ENCODE results near the gene IVD.
A peak's percentile ranks its signal among the peaks of the same experiment; 100 is the strongest.

Gene IVD

DNA sequence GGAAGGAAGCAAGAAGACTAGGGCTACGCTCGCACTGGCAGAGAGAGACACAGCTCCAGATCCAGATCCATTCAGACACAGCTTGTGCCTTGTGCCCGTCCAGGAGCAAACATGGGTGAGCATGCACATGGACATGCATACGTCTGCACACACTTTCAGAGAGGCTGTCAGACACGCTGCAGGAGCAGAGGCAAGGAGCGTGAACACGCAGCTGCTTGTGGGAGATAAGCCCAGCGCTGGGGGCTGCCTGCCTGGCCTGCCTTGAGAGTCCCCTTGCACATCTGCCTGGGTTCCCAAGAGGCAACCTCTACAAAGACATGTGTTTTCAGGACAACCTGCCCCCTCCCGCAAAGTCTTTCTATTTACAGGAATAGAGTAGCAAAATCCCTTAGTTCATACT is 21.6 kb downstream of the IVD start:
- peaks cover 0 to 10% (median 7%) of the 10 kb centered on the region in 5 donors for H3K4me1 ChIP-seq (ENCODE audit: control insufficient read depth in 5 of 5, insufficient read depth in 5 of 5, low read length in 5 of 5)
- no peak overlapping the region for H3K4me3 ChIP-seq (ENCODE audit: low read depth in 1 of 5, low read length in 5 of 5)
- H3K9ac ChIP-seq (ENCODE audit: low read length in 5 of 5), result no peak overlapping the region
- H3K27me3 ChIP-seq (ENCODE audit: control insufficient read depth in 5 of 5, insufficient read depth in 4 of 5, low read length in 5 of 5), result peaks cover 0 to 3% (median 0%) of the 10 kb centered on the region in 5 donors
- peaks cover 0 to 3% (median 0%) of the 10 kb centered on the region in 5 donors for H3K36me3 ChIP-seq (ENCODE audit: control insufficient read depth in 5 of 5, insufficient read depth in 5 of 5, low read length in 5 of 5)
- H3K27ac ChIP-seq (ENCODE audit: low read depth, low read length), result no peak overlapping the region
- no peaks in the 10 kb centered on the region for H3K9me3 ChIP-seq (ENCODE audit: control insufficient read depth in 5 of 5, low read length in 5 of 5)

DNA sequence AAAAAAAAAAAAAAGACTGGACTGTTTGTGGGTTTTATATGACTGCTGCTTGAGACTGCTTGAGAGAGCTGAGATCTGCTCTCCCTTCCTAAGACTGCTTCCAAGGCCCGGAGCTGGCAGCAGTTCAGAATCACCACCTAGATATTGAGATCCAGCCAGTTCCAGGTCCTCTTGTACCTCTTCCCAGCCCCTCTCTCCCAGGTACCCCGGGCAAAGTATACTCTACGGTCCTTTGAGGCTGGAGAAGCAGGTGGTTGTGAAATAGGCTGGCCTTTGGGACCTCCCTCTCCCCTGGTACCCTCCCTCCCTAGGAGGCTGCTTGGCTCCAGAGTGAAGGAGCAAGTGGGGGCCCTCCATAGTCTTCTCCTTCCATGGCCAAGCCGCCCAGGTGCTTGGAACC is 22.6 kb downstream of the IVD start:
- Histone ChIP-seq H3K4me3 (ENCODE audit: low read depth in 1 of 5, low read length in 5 of 5) (no peak overlapping the region), H3K27ac (ENCODE audit: low read depth, low read length) (no peak overlapping the region), H3K9me3 (ENCODE audit: control insufficient read depth in 5 of 5, low read length in 5 of 5) (no peaks in the 10 kb centered on the region), H3K9ac (ENCODE audit: low read length in 5 of 5) (no peak overlapping the region), H3K27me3 (ENCODE audit: control insufficient read depth in 5 of 5, insufficient read depth in 4 of 5, low read length in 5 of 5) (peaks cover 0 to 3% (median 0%) of the 10 kb centered on the region in 5 donors), H3K36me3 (ENCODE audit: control insufficient read depth in 5 of 5, insufficient read depth in 5 of 5, low read length in 5 of 5) (peaks cover 0 to 3% (median 0%) of the 10 kb centered on the region in 5 donors), H3K4me1 (ENCODE audit: control insufficient read depth in 5 of 5, insufficient read depth in 5 of 5, low read length in 5 of 5) (peaks cover 0 to 10% (median 7%) of the 10 kb centered on the region in 5 donors)

DNA sequence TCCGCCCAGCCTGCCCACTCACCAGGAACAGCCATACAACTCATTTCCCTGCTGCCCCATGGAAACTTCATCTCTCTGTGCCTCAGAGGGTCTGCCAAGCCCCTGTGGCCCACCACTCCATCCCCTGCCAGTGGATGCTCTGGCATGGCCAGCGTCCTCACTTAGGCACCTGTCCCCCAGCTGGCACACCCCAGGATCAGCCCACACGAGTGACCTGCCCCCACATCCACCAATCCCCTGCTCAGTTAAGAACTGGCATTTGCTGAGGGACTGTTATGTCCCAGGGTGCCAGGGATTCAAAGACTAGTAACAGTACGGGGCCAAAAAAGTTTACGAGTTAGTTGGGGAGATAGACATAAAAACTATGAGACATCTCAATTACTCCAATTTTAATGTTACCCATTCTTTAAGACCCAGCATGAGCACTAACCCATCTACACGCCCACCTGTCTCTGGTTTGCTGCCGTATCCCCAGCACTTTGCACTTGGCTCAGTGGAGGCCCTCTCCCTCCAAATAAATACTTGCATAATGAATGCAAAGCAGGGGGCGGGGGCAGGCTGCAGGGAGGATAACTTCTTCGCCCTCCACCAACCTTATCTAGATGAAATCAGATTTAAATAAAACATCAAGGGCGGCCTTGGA is 23.6 kb downstream of the IVD start:
- Histone ChIP-seq H3K27ac (ENCODE audit: low read depth, low read length) (no peak overlapping the region), H3K27me3 (ENCODE audit: control insufficient read depth in 5 of 5, insufficient read depth in 4 of 5, low read length in 5 of 5) (peaks cover 0 to 3% (median 0%) of the 10 kb centered on the region in 5 donors), H3K36me3 (ENCODE audit: control insufficient read depth in 5 of 5, insufficient read depth in 5 of 5, low read length in 5 of 5) (peaks cover 0 to 3% (median 0%) of the 10 kb centered on the region in 5 donors), H3K4me3 (ENCODE audit: low read depth in 1 of 5, low read length in 5 of 5) (no peak overlapping the region), H3K9ac (ENCODE audit: low read length in 5 of 5) (no peak overlapping the region), H3K9me3 (ENCODE audit: control insufficient read depth in 5 of 5, low read length in 5 of 5) (no peaks in the 10 kb centered on the region), H3K4me1 (ENCODE audit: control insufficient read depth in 5 of 5, insufficient read depth in 5 of 5, low read length in 5 of 5) (peaks cover 0 to 10% (median 7%) of the 10 kb centered on the region in 5 donors)

DNA sequence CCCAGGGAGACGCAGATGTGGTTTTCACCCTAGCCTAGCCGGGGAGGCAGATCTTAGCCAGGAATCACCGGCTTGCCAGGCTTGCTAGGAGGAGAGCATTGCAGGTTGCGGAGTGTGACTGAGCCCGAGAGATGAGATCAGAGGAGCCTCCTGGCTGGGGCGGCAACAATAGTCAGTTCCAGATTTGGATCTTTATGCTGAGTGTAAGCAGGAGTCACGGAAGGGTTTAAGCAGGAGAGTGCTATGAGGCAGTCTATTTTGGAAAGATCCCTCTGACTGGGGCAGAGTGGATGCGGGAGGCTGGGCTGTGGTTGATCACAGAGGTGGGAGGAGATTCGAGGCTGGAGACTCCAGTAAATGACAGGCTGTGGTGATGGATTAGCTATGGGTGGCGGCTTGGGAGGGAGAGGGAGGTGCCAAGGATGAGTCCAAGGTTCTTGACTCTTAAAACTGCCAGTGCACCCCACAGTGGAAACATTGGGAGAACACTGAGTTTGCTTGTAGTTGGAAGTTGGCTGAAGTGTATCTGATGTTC is 24.7 kb downstream of the IVD start:
- no peaks in the 10 kb centered on the region for H3K9me3 ChIP-seq (ENCODE audit: control insufficient read depth in 5 of 5, low read length in 5 of 5)
- H3K36me3 ChIP-seq (ENCODE audit: control insufficient read depth in 5 of 5, insufficient read depth in 5 of 5, low read length in 5 of 5), result peaks cover 0 to 3% (median 0%) of the 10 kb centered on the region in 5 donors
- H3K9ac ChIP-seq (ENCODE audit: low read length in 5 of 5), result no peak overlapping the region
- H3K4me3 ChIP-seq (ENCODE audit: low read depth in 1 of 5, low read length in 5 of 5), result peak overlapping the region in 1 of 5 donors; percentile 9
- H3K27ac ChIP-seq (ENCODE audit: low read depth, low read length), result no peak overlapping the region
- H3K4me1 ChIP-seq (ENCODE audit: control insufficient read depth in 5 of 5, insufficient read depth in 5 of 5, low read length in 5 of 5), result peaks cover 0 to 10% (median 7%) of the 10 kb centered on the region in 5 donors
- H3K27me3 ChIP-seq (ENCODE audit: control insufficient read depth in 5 of 5, insufficient read depth in 4 of 5, low read length in 5 of 5), result peaks cover 0 to 5% (median 3%) of the 10 kb centered on the region in 5 donors

DNA sequence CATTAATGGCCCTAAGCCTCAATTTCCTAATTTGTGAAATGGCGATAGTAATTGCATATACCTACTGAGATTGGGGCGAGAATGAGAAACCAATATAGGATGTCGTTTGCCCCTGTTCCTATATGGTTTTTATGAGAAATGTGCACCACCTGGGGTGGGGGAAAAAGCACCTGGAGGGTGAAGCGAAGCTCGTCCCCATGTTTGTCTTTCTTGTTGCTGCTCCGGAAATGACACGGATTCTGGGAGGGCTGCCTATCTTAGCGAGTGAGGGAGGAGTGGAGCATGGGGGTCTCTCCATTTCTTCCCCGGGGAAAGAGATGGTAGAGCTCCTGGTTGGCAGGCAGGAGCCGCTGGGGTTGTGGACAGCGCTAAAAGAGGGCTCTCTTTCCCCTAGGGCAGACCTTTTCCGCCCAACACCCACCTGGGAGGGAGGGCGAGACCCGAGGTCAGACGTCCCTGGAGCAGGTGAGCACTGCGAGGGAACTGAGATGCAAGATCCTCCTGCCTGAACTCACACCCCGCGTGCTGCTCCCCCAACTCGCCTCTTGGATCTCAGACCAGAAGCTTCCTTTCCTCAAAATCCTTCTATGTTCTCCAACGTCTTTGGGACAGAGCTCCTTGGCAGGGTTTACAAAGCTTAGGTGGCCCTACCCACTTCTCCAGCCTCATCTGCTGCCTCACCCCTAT is 29.6 kb downstream of the IVD start:
- Histone ChIP-seq H3K4me3 (ENCODE audit: low read depth in 1 of 5, low read length in 5 of 5) (no peak overlapping the region), H3K27ac (ENCODE audit: low read depth, low read length) (no peak overlapping the region)

DNA sequence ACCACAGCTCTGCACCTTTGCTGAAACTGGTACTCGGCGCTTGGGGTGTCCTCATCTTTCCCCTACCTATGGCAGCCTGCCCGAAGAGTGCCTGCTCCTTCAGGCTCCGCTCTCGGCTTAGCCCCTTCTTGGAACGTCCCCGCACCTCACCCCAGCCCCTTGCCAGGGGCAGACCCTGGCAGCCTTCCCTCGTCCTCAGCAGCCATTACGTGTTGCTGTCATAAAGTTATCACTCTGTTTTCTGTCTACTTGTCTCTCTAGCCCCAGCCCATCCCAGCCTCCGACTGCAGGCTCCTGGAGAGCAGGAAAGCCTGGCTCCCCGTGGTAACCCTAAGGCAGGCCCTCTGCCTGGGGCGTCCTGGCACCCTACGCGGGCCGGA is 30.1 kb downstream of the IVD start:
- peaks cover 30 to 43% (median 35%) of the 10 kb centered on the region in 5 donors for H3K27me3 ChIP-seq (ENCODE audit: control insufficient read depth in 5 of 5, insufficient read depth in 4 of 5, low read length in 5 of 5)
- H3K9me3 ChIP-seq (ENCODE audit: control insufficient read depth in 5 of 5, low read length in 5 of 5), result no peaks in the 10 kb centered on the region
- peak overlapping the region in 1 of 5 donors; percentile 14 for H3K9ac ChIP-seq (ENCODE audit: low read length in 5 of 5)
- peak overlapping the region in 3 of 5 donors; percentile 22 to 45 (median 43) for H3K4me3 ChIP-seq (ENCODE audit: low read depth in 1 of 5, low read length in 5 of 5)
- peaks cover 3 to 31% (median 28%) of the 10 kb centered on the region in 5 donors for H3K4me1 ChIP-seq (ENCODE audit: control insufficient read depth in 5 of 5, insufficient read depth in 5 of 5, low read length in 5 of 5)
- no peak overlapping the region for H3K27ac ChIP-seq (ENCODE audit: low read depth, low read length)
- H3K36me3 ChIP-seq (ENCODE audit: control insufficient read depth in 5 of 5, insufficient read depth in 5 of 5, low read length in 5 of 5), result no peaks in the 10 kb centered on the region

More for the DNA sequence above, 29.6 kb downstream of the IVD start:
- H3K9me3 ChIP-seq (ENCODE audit: control insufficient read depth in 5 of 5, low read length in 5 of 5), result no peaks in the 10 kb centered on the region
- peaks cover 3 to 34% (median 29%) of the 10 kb centered on the region in 5 donors for H3K4me1 ChIP-seq (ENCODE audit: control insufficient read depth in 5 of 5, insufficient read depth in 5 of 5, low read length in 5 of 5)
- no peak overlapping the region for H3K9ac ChIP-seq (ENCODE audit: low read length in 5 of 5)
- no peaks in the 10 kb centered on the region for H3K36me3 ChIP-seq (ENCODE audit: control insufficient read depth in 5 of 5, insufficient read depth in 5 of 5, low read length in 5 of 5)
- H3K27me3 ChIP-seq (ENCODE audit: control insufficient read depth in 5 of 5, insufficient read depth in 4 of 5, low read length in 5 of 5), result peaks cover 30 to 43% (median 35%) of the 10 kb centered on the region in 5 donors

DNA sequence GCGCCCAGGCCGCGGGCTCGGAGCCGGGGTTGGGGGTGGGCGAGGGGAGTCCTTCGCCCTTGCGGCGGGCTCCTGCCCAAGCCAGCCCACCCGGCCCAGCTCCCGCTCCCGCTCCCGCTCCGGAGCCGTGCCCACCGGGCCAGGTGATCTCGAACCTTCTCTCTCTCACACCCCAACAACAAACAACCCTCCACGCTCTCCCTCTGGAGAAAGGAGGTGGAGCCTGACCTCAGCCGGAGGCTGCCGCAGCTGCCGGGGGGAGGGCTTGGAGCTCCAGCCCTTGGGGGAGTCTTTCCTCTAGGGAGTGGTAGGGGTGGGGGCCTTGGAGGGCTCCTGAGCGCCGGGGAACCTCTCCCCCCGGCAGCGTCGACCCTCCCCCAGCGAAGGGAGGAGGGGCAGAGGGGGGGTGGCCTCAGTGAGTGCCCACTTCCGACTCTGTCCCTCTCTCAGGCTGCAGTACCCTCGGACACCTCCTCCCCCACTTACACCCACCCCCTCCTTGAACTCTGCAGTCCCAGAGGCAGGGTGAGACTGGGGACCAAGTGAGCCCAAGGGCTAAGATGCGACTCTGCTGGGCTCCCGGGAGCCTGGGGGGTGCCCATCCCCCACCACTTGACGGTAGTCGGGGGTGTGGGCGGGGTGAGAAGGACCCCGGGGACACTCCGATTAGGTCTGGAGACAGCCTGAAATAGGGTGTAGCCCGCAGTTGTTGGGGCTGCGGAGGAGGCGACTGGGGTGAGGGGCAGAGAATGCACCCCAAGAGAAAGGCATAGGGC is 30.7 kb downstream of the IVD start:
- peak overlapping the region; percentile 28 to 52 (median 43) for H3K4me3 ChIP-seq (ENCODE audit: low read depth in 1 of 5, low read length in 5 of 5)
- peak overlapping the region in 2 of 5 donors; percentile 53 to 58 for H3K9ac ChIP-seq (ENCODE audit: low read length in 5 of 5)
- H3K9me3 ChIP-seq (ENCODE audit: control insufficient read depth in 5 of 5, low read length in 5 of 5), result no peaks in the 10 kb centered on the region
- peaks cover 30 to 43% (median 35%) of the 10 kb centered on the region in 5 donors for H3K27me3 ChIP-seq (ENCODE audit: control insufficient read depth in 5 of 5, insufficient read depth in 4 of 5, low read length in 5 of 5)
- no peak overlapping the region for H3K27ac ChIP-seq (ENCODE audit: low read depth, low read length)
- H3K4me1 ChIP-seq (ENCODE audit: control insufficient read depth in 5 of 5, insufficient read depth in 5 of 5, low read length in 5 of 5), result peaks cover 3 to 31% (median 28%) of the 10 kb centered on the region in 5 donors
- no peaks in the 10 kb centered on the region for H3K36me3 ChIP-seq (ENCODE audit: control insufficient read depth in 5 of 5, insufficient read depth in 5 of 5, low read length in 5 of 5)

DNA sequence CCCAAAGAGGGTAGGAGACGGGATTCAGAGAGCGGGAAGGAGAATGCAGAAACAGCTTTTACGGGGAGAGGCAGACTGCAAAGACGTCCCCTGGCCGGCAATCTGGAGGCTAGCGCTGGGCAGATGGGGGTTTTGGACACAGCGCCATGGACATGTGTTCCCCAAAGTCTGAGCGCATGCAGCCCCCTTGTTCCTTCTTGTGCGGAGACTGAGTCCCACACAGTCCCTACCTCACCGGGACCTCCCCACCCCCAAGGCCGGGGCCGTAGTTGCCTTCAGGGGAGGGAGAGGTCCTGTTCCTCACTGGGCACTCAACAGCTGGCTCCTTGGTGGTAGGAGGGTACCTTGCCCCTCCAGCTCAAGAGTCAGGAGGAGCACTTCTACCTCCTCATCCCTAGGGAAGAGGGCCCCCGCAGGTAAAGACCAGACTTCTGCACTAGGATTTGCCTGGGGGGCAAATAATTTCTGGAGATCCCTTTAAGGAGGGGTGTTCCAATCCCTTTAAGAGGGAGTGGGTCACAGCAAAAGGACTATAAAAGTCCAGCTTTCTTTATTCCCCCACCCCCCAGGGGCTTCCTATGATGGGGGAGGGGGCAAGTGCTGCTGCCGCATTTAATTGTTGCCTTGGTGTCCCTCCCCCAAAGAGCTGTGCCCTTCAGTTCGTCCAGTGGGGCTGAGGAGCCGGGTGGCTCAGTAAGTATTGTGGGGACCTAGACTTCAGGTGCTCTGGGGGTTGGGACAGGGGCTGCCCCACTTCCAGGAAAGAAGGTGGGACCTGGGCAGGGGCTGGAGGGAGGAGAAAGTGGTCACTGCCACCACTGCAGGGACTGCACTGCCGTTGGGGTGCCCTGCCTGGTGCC is 31.5 kb downstream of the IVD start:
- Histone ChIP-seq H3K4me3 (ENCODE audit: low read depth in 1 of 5, low read length in 5 of 5) (peak overlapping the region; percentile 28 to 52 (median 43)), H3K27me3 (ENCODE audit: control insufficient read depth in 5 of 5, insufficient read depth in 4 of 5, low read length in 5 of 5) (peaks cover 30 to 43% (median 35%) of the 10 kb centered on the region in 5 donors), H3K36me3 (ENCODE audit: control insufficient read depth in 5 of 5, insufficient read depth in 5 of 5, low read length in 5 of 5) (no peaks in the 10 kb centered on the region), H3K9me3 (ENCODE audit: control insufficient read depth in 5 of 5, low read length in 5 of 5) (no peaks in the 10 kb centered on the region), H3K27ac (ENCODE audit: low read depth, low read length) (no peak overlapping the region), H3K9ac (ENCODE audit: low read length in 5 of 5) (peak overlapping the region in 1 of 5 donors; percentile 53), H3K4me1 (ENCODE audit: control insufficient read depth in 5 of 5, insufficient read depth in 5 of 5, low read length in 5 of 5) (peaks cover 3 to 34% (median 28%) of the 10 kb centered on the region in 5 donors)

Data from subcutaneous abdominal adipose tissue (tissue), 5 donors.